ENCODE measurements around the gene IFI16. TPM values are rescaled to one million over a fixed set of nuclear protein-coding genes. Genes with fewer than 3 reads are reported as not detected.

Gene IFI16
- total and polyA plus RNA-seq, 10 of the 15 experiments (the other 5 are each of a cell fraction or from before 2014, with no cell fraction given): 120 to 375 (median 188) TPM

DNA sequence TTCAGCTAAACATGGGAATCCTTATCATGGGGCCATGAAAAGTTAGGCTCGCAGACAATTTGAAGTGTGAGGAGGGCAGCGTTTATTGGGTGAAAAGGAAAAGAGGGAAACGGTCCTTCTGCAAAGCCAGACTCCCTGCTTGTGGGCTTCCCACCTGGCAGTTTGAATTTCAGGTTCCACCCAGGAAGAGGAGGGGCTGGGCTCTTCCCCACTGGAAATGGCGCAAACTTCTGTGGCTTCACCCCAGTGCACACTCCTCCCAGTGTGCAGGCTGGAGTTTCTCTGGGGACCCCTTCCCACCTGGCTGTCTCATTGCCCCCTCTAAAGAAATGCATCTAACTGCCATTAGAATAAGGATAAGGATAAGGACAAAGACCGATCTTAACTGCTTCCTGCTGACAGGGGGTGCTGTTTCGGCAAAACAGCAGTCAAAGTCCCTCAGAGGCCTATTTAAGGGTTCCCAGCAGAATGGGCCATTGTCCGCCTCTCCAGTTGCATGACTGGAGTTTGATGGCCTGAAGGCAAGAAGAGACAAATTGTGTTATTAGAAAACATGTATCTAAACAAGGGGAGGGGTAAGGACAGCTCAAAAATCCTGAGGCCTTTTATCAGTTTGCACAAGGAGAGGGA lies 46.5 kb downstream of the IFI16 start:
- intact Hi-C loops (cut with micrococcal nuclease; ENCODE audit: unreplicated experiment) (loop anchor here (5.0 kb wide), 1 partner anchor 34 kb away; no protein-coding TSS in a partner anchor), in situ Hi-C loops (cut with MboI) (no loop called here)
- CTCF ChIA-PET: interaction anchor here (0.6 to 6.0 kb wide), 5 partner anchors 14 to 85 kb away, joined by 3 to 51 read pairs (median 5); no protein-coding TSS in a partner anchor
- WGBS (ENCODE audit: insufficient coverage, insufficient replicate concordance, low lambda C conversion rate, missing lambda C conversion rate): 60% methylated on average over 7 of the region's 7 CpGs
- no TSS peak for BruUV-seq (replicated peaks)
- Histone ChIP-seq H2AFZ (ENCODE audit: control insufficient read depth, low read depth, low read length) (no peak overlapping the region), H4K20me1 (ENCODE audit: control insufficient read depth, insufficient read depth) (no peaks in the 10 kb centered on the region), H3K27me3 (replicated peaks in 1 of 2; ENCODE audit: control insufficient read depth in 2 of 2, insufficient read depth in 2 of 2, low read length in 1 of 2) (no peaks in the 10 kb centered on the region), H3K9ac (ENCODE audit: control insufficient read depth, insufficient read depth, low read length) (no peak overlapping the region), H3K79me2 (ENCODE audit: control insufficient read depth, insufficient read depth, low read length) (no peaks in the 10 kb centered on the region), H3K9me3 (replicated peaks; ENCODE audit: control insufficient read depth, insufficient read depth, low read length) (no peaks in the 10 kb centered on the region), H3K36me3 (ENCODE audit: control insufficient read depth in 2 of 2, insufficient read depth in 2 of 2, low read length in 1 of 2) (peaks cover 8 to 34% of the 10 kb centered on the region in 2 experiments), H3K4me3 (no peak overlapping the region), H3K4me1 (ENCODE audit: control insufficient read depth, insufficient read depth, low read length) (no peaks in the 10 kb centered on the region), H3K27ac (ENCODE audit: control insufficient read depth, insufficient read depth) (no peak overlapping the region), H3K4me2 (ENCODE audit: control insufficient read depth, insufficient read depth) (no peak overlapping the region)
- RAD21 ChIA-PET (ENCODE audit: unreplicated experiment): interaction anchor here (0.6 kb wide), 2 partner anchors 20 to 78 kb away, joined by 3 to 4 read pairs; partner anchors contain the start of gene AIM2
- FAIRE-seq (no peak), ATAC-seq (peak; percentile 53), DNase-seq (ENCODE audit: low read depth, low spot score) (no peak)
- TF ChIP-seq, protein P1, sequence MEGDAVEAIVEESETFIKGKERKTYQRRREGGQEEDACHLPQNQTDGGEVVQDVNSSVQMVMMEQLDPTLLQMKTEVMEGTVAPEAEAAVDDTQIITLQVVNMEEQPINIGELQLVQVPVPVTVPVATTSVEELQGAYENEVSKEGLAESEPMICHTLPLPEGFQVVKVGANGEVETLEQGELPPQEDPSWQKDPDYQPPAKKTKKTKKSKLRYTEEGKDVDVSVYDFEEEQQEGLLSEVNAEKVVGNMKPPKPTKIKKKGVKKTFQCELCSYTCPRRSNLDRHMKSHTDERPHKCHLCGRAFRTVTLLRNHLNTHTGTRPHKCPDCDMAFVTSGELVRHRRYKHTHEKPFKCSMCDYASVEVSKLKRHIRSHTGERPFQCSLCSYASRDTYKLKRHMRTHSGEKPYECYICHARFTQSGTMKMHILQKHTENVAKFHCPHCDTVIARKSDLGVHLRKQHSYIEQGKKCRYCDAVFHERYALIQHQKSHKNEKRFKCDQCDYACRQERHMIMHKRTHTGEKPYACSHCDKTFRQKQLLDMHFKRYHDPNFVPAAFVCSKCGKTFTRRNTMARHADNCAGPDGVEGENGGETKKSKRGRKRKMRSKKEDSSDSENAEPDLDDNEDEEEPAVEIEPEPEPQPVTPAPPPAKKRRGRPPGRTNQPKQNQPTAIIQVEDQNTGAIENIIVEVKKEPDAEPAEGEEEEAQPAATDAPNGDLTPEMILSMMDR (IDR thresholded peaks at IDR 0.05 in 2 of 3, conservative IDR thresholded peaks at IDR 0.05 in 1 of 3; ENCODE audit: control insufficient read depth in 2 of 3, extremely low read depth in 1 of 3, insufficient read depth in 1 of 3, low read depth in 3 of 3, low read length in 3 of 3): peak in 2 of 3 experiments; percentile 22 to 29; a peak in 1 of 6 replicates
- no peak for TF ChIP-seq RELA (IDR thresholded peaks at IDR 0.05; ENCODE audit: borderline replicate concordance, partially characterized antibody)
- TF ChIP-seq RFX5 (IDR thresholded peaks at IDR 0.05; ENCODE audit: low read depth, low read length): no peak
- TF ChIP-seq, protein P2, sequence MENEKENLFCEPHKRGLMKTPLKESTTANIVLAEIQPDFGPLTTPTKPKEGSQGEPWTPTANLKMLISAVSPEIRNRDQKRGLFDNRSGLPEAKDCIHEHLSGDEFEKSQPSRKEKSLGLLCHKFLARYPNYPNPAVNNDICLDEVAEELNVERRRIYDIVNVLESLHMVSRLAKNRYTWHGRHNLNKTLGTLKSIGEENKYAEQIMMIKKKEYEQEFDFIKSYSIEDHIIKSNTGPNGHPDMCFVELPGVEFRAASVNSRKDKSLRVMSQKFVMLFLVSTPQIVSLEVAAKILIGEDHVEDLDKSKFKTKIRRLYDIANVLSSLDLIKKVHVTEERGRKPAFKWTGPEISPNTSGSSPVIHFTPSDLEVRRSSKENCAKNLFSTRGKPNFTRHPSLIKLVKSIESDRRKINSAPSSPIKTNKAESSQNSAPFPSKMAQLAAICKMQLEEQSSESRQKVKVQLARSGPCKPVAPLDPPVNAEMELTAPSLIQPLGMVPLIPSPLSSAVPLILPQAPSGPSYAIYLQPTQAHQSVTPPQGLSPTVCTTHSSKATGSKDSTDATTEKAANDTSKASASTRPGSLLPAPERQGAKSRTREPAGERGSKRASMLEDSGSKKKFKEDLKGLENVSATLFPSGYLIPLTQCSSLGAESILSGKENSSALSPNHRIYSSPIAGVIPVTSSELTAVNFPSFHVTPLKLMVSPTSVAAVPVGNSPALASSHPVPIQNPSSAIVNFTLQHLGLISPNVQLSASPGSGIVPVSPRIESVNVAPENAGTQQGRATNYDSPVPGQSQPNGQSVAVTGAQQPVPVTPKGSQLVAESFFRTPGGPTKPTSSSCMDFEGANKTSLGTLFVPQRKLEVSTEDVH (IDR thresholded peaks at IDR 0.05; ENCODE audit: low read depth, partially characterized antibody): no peak
- no peak for TF ChIP-seq HDAC6 (IDR thresholded peaks at IDR 0.05; ENCODE audit: unreplicated experiment)
- TF ChIP-seq POU2F2 (IDR thresholded peaks at IDR 0.05; ENCODE audit: borderline replicate concordance, low read depth, low read length): 0 out of 3 replicates have a peak, but pooled peaks have one; percentile 17
- 0 out of 2 replicates have a peak, but pooled peaks have one; percentile 3 for TF ChIP-seq POLR2AphosphoS2 (IDR thresholded peaks at IDR 0.05; ENCODE audit: low read depth, low read length)
- TF ChIP-seq POLR2A (IDR thresholded peaks at IDR 0.05; ENCODE audit: low read depth, low read length): 0 out of 2 replicates have a peak, but pooled peaks have one; percentile 18
- POLR2A ChIA-PET: interaction anchor here (0.5 to 1.2 kb wide), 5 partner anchors 11 to 1097 kb away, joined by 3 to 4 read pairs (median 3); no protein-coding TSS in a partner anchor
- SMC1A ChIA-PET (ENCODE audit: uncharacterized antibody, unreplicated experiment): interaction anchor here (0.8 to 7.0 kb wide), 4 partner anchors 14 to 33 kb away, joined by 3 to 50 read pairs (median 4); partner anchors contain the start of gene AIM2
